ENCODE data around the gene FLT1. TPM values are rescaled to one million over a fixed set of nuclear protein-coding genes. Genes with fewer than 3 reads are reported as not detected.

The FLT1 gene
- total RNA-seq, 2 experiments from 2014 or later, result 1.6 to 2.5 TPM

GRCh38 chr13:28325022-28325421 lies 169.9 kb downstream of the FLT1 start:
- DNase-seq (ENCODE audit: low spot score), result no peak
- Histone ChIP-seq H3K4me3 (ENCODE audit: low read depth, low read length, poor library complexity, severe bottlenecking) (no peak overlapping the region), H3K4me2 (ENCODE audit: low read length) (no peak overlapping the region), H3K4me1 (ENCODE audit: insufficient read depth, low read length, poor library complexity, severe bottlenecking) (no peaks in the 10 kb centered on the region), H4K20me1 (ENCODE audit: insufficient read depth, low read length) (no peaks in the 10 kb centered on the region), H2AFZ (ENCODE audit: low read length) (no peak overlapping the region), H3K9me3 (ENCODE audit: low read length) (no peaks in the 10 kb centered on the region), H3K27ac (ENCODE audit: low read depth, low read length, poor library complexity, severe bottlenecking) (no peak overlapping the region), H3K36me3 (ENCODE audit: insufficient read depth, low read length) (no peaks in the 10 kb centered on the region), H3K9me2 (ENCODE audit: insufficient read depth, low read length) (no peaks in the 10 kb centered on the region), H3K79me2 (ENCODE audit: insufficient read depth, low read depth, low read length) (no peaks in the 10 kb centered on the region)
- POLR2A ChIA-PET, result interaction anchor here (0.7 kb wide), 1 partner anchor 174 kb away, joined by 3 read pairs; no protein-coding TSS in a partner anchor
- CTCF ChIA-PET (ENCODE audit: unreplicated experiment), result interaction anchor here (1.1 kb wide), 1 partner anchor 284 kb away, joined by 3 read pairs; no protein-coding TSS in a partner anchor
- no TSS peak for BruUV-seq (replicated peaks)
- TF ChIP-seq, protein P1, sequence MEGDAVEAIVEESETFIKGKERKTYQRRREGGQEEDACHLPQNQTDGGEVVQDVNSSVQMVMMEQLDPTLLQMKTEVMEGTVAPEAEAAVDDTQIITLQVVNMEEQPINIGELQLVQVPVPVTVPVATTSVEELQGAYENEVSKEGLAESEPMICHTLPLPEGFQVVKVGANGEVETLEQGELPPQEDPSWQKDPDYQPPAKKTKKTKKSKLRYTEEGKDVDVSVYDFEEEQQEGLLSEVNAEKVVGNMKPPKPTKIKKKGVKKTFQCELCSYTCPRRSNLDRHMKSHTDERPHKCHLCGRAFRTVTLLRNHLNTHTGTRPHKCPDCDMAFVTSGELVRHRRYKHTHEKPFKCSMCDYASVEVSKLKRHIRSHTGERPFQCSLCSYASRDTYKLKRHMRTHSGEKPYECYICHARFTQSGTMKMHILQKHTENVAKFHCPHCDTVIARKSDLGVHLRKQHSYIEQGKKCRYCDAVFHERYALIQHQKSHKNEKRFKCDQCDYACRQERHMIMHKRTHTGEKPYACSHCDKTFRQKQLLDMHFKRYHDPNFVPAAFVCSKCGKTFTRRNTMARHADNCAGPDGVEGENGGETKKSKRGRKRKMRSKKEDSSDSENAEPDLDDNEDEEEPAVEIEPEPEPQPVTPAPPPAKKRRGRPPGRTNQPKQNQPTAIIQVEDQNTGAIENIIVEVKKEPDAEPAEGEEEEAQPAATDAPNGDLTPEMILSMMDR (conservative IDR thresholded peaks at IDR 0.05; ENCODE audit: low read length), result no peak
- TF ChIP-seq EZH2phosphoT487 (IDR thresholded peaks at IDR 0.05; ENCODE audit: borderline replicate concordance, low read depth, low read length), result no peak
- intact Hi-C loops (cut with micrococcal nuclease; ENCODE audit: unreplicated experiment), result loop anchor here (10.0 kb wide), 1 partner anchor 200 kb away; no protein-coding TSS in a partner anchor

DNA sequence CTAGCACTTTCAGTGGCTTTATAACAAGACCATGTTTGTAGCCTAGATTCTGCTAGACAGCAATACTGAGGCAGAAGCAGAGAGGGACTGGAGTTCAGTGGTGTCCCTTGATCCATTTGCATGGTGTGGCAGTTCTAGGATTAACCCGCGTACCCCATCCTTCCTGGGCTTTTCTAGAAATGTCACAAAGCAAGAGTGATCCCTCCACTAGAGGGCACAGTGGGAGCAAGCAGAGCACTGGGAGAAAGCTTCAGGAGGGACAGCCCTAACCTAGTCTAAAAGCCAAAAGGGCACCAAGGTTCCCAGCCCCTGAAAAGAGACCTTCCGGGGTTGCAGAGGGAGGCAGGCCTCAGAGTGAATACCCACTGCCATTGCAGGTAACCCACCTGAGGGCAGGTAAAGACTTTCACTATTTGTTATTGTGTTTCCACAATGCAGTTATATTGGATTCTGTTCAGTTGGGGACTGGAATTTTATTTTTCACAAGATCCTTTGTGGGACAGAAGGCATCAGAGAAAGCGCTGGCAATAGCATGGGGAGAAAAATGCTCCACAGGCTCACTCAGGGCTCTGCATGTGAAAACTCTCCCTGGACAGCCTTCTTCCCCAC lies 170.6 kb downstream of the FLT1 start:
- TF ChIP-seq, protein P1 (conservative IDR thresholded peaks at IDR 0.05; ENCODE audit: low read length), result peak; percentile 87
- TF ChIP-seq EZH2phosphoT487 (IDR thresholded peaks at IDR 0.05; ENCODE audit: borderline replicate concordance, low read depth, low read length), result no peak
- H4K20me1 ChIP-seq (ENCODE audit: insufficient read depth, low read length), result no peaks in the 10 kb centered on the region
- H3K4me2 ChIP-seq (ENCODE audit: low read length), result no peak overlapping the region
- DNase-seq (ENCODE audit: low spot score), result peak; percentile 76
- no peaks in the 10 kb centered on the region for H3K4me1 ChIP-seq (ENCODE audit: insufficient read depth, low read length, poor library complexity, severe bottlenecking)
- no peaks in the 10 kb centered on the region for H3K36me3 ChIP-seq (ENCODE audit: insufficient read depth, low read length)
- POLR2A ChIA-PET, result interaction anchor here (0.6 kb wide), 1 partner anchor 376 kb away, joined by 3 read pairs; no protein-coding TSS in a partner anchor
- CTCF ChIA-PET (ENCODE audit: unreplicated experiment), result interaction anchor here (1.1 kb wide), 1 partner anchor 283 kb away, joined by 3 read pairs; no protein-coding TSS in a partner anchor
- no TSS peak for BruUV-seq (replicated peaks)
- H3K27ac ChIP-seq (ENCODE audit: low read depth, low read length, poor library complexity, severe bottlenecking), result no peak overlapping the region
- intact Hi-C loops (cut with micrococcal nuclease; ENCODE audit: unreplicated experiment), result loop anchor here (1.0 to 10.0 kb wide), 4 partner anchors 187 to 472 kb away; partner anchors contain the start of gene PAN3
- no peaks in the 10 kb centered on the region for H3K79me2 ChIP-seq (ENCODE audit: insufficient read depth, low read depth, low read length)
- H3K9me3 ChIP-seq (ENCODE audit: low read length), result no peaks in the 10 kb centered on the region
- H3K9me2 ChIP-seq (ENCODE audit: insufficient read depth, low read length), result no peaks in the 10 kb centered on the region
- H2AFZ ChIP-seq (ENCODE audit: low read length), result no peak overlapping the region
- no peak overlapping the region for H3K4me3 ChIP-seq (ENCODE audit: low read depth, low read length, poor library complexity, severe bottlenecking)

Measured in OCI-LY7 (cell line).